GM18508 (cell line): ENCODE measurements around the gene MACROH2A2.
"Not testable (repeated sequence)": the region's sequence is repeated elsewhere in the genome, so short reads cannot be mapped to it uniquely, and the experiment has no call there.

Source experiments
- ATAC-seq: cut with Tn5 transposase; IDR thresholded peaks from one replicate; pipeline ENCODE4 v1.9.1; 2021; ENCODE audit warnings: moderate number of reproducible peaks; ENCODE audit not compliant: insufficient read depth, unreplicated experiment

MACROH2A2 gene

GRCh38 chr10:70097459-70097858 is 44.8 kb downstream of the MACROH2A2 start:
- ATAC-seq: no peak

- no peak for ATAC-seq
Observed at GRCh38 chr10:70098271-70098670, 45.6 kb downstream of the MACROH2A2 start.

GRCh38 chr10:70101068-70101562 is 48.5 kb downstream of the MACROH2A2 start:
- not testable (repeated sequence) for ATAC-seq

GRCh38 chr10:70101668-70102067 is 49.0 kb downstream of the MACROH2A2 start:
- no peak for ATAC-seq

- no peak for ATAC-seq
Observed at GRCh38 chr10:70106958-70107791, 54.5 kb downstream of the MACROH2A2 start.

- ATAC-seq: no peak
Observed at GRCh38 chr10:70109064-70109729, 56.6 kb downstream of the MACROH2A2 start.

- no peak for ATAC-seq
Observed at GRCh38 chr10:70111496-70111895, 58.9 kb downstream of the MACROH2A2 start.

- ATAC-seq: no peak
Observed at GRCh38 chr10:70112071-70112470, 59.4 kb downstream of the MACROH2A2 start.

- ATAC-seq: no peak
Observed at GRCh38 chr10:70114902-70115301, 62.3 kb downstream of the MACROH2A2 start.

- ATAC-seq: no peak
Observed at GRCh38 chr10:70115948-70116682, 63.5 kb downstream of the MACROH2A2 start.

GRCh38 chr10:70117646-70118045 is 65.0 kb downstream of the MACROH2A2 start:
- no peak for ATAC-seq

- no peak for ATAC-seq
Observed at GRCh38 chr10:70118196-70118595, 65.5 kb downstream of the MACROH2A2 start.

- no peak for ATAC-seq
Observed at GRCh38 chr10:70119197-70119596, 66.6 kb downstream of the MACROH2A2 start.

GRCh38 chr10:70119623-70120022 is 67.0 kb downstream of the MACROH2A2 start:
- ATAC-seq: no peak

- no peak for ATAC-seq
Observed at GRCh38 chr10:70120417-70120816, 67.8 kb downstream of the MACROH2A2 start.

- no peak for ATAC-seq
Observed at GRCh38 chr10:70121281-70121949, 68.8 kb downstream of the MACROH2A2 start.

GRCh38 chr10:70122742-70123141 is 70.1 kb downstream of the MACROH2A2 start:
- no peak for ATAC-seq

GRCh38 chr10:70123166-70123565 is 70.5 kb downstream of the MACROH2A2 start:
- ATAC-seq: not testable (repeated sequence)

GRCh38 chr10:70123817-70124216 is 71.2 kb downstream of the MACROH2A2 start:
- ATAC-seq: no peak

- ATAC-seq: no peak
Observed at GRCh38 chr10:70124415-70124814, 71.8 kb downstream of the MACROH2A2 start.
